ENCODE results near the gene CCDC93. TPM values are rescaled to one million over a fixed set of nuclear protein-coding genes. Genes with fewer than 3 reads are reported as not detected.

Gene CCDC93
- total and polyA plus RNA-seq, 10 of the 15 experiments (the other 5 are each of a cell fraction or from before 2014, with no cell fraction given): 3.6 to 27.2 (median 13.5) TPM

GRCh38 chr2:118055512-118056164 is 41.8 kb upstream of the CCDC93 start:
- no peak overlapping the region for H2AFZ ChIP-seq (ENCODE audit: control insufficient read depth, low read depth, low read length)
- intact Hi-C loops (cut with micrococcal nuclease; ENCODE audit: unreplicated experiment) (loop anchor here (5.0 kb wide), 1 partner anchor 132 kb away; no protein-coding TSS in a partner anchor), in situ Hi-C loops (cut with MboI) (no loop called here)
- ATAC-seq (peak; percentile 94), DNase-seq (ENCODE audit: low read depth, low spot score) (peak; percentile 77), FAIRE-seq (peak; percentile 81)
- H3K4me3 ChIP-seq: peak overlapping the region; percentile 56
- no TSS peak for BruUV-seq (replicated peaks)
- ChIA-PET CTCF (interaction anchor here (0.9 to 19.8 kb wide), 8 partner anchors 7 to 241 kb away, joined by 3 to 626 read pairs (median 7); partner anchors contain the start of genes DDX18 and INSIG2), RAD21 (ENCODE audit: unreplicated experiment) (interaction anchor here (1.0 to 3.1 kb wide), 7 partner anchors 9 to 826 kb away, joined by 3 to 48 read pairs (median 6); no protein-coding TSS in a partner anchor), SMC1A (ENCODE audit: uncharacterized antibody, unreplicated experiment) (interaction anchor here (0.6 to 11.4 kb wide), 8 partner anchors 6 to 68 kb away, joined by 3 to 358 read pairs (median 4); partner anchors contain the start of gene INSIG2), POLR2A (interaction anchor here (1.2 to 1.5 kb wide), 2 partner anchors 9 to 33 kb away, joined by 6 read pairs; partner anchors contain the start of gene INSIG2)
- no peaks in the 10 kb centered on the region for H3K36me3 ChIP-seq (ENCODE audit: control insufficient read depth in 2 of 2, insufficient read depth in 2 of 2, low read length in 1 of 2)
- H3K9me3 ChIP-seq (replicated peaks; ENCODE audit: control insufficient read depth, insufficient read depth, low read length): no peaks in the 10 kb centered on the region
- peak overlapping the region; percentile 92 for H3K4me2 ChIP-seq (ENCODE audit: control insufficient read depth, insufficient read depth)
- no peak overlapping the region for H3K9ac ChIP-seq (ENCODE audit: control insufficient read depth, insufficient read depth, low read length)
- WGBS (ENCODE audit: insufficient coverage, insufficient replicate concordance, low lambda C conversion rate, missing lambda C conversion rate): 2% methylated on average over 10 of the region's 10 CpGs
- H4K20me1 ChIP-seq (ENCODE audit: control insufficient read depth, insufficient read depth): no peaks in the 10 kb centered on the region; the same call in 1 of the 2 replicates
- H3K79me2 ChIP-seq (ENCODE audit: control insufficient read depth, insufficient read depth, low read length): no peaks in the 10 kb centered on the region
- H3K27ac ChIP-seq (ENCODE audit: control insufficient read depth, insufficient read depth): peak overlapping the region; percentile 73
- H3K27me3 ChIP-seq (replicated peaks in 1 of 2; ENCODE audit: control insufficient read depth in 2 of 2, insufficient read depth in 2 of 2, low read length in 1 of 2): no peaks in the 10 kb centered on the region
- H3K4me1 ChIP-seq (ENCODE audit: control insufficient read depth, insufficient read depth, low read length): peaks cover 34% of the 10 kb centered on the region
- TF ChIP-seq CBFB (IDR thresholded peaks at IDR 0.05; ENCODE audit: low read depth) (no peak), KAT2A (conservative IDR thresholded peaks at IDR 0.05; ENCODE audit: control insufficient read depth, low read depth, low read length) (no peak), CEBPB (IDR thresholded peaks at IDR 0.05; ENCODE audit: borderline replicate concordance in 1 of 2, low read depth in 2 of 2, low read length in 2 of 2) (0 out of 4 replicates have a peak, but pooled peaks of 1 of the 2 experiments have one; percentile 6), RAD21 (IDR thresholded peaks at IDR 0.05; ENCODE audit: insufficient read depth, low read depth, low read length) (no peak), MTA3 (IDR thresholded peaks at IDR 0.05; ENCODE audit: borderline replicate concordance, low read length) (0 out of 2 replicates have a peak, but pooled peaks have one; percentile 72), E2F8 (IDR thresholded peaks at IDR 0.05; ENCODE audit: low read depth, partially characterized antibody) (no peak), KLF5 (IDR thresholded peaks at IDR 0.05; ENCODE audit: partially characterized antibody) (no peak), REST (IDR thresholded peaks at IDR 0.05; ENCODE audit: low read depth, low read length) (no peak), HDGF (IDR thresholded peaks at IDR 0.05) (no peak), ZNF622 (IDR thresholded peaks at IDR 0.05) (no peak), SUPT20H (IDR thresholded peaks at IDR 0.05; ENCODE audit: borderline replicate concordance, control insufficient read depth, low read depth, low read length) (no peak), CREB1 (IDR thresholded peaks at IDR 0.05; ENCODE audit: low read depth) (0 out of 2 replicates have a peak, but pooled peaks have one; percentile 22), EP300 (IDR thresholded peaks at IDR 0.05; ENCODE audit: borderline replicate concordance in 1 of 2, control insufficient read depth in 1 of 2, low read depth in 2 of 2, low read length in 2 of 2) (peak; percentile 75 to 86; a peak in 2 of 4 replicates), PAX5 (IDR thresholded peaks at IDR 0.05; ENCODE audit: borderline replicate concordance, low read depth, low read length) (peak; percentile 93)

Measured in GM12878 (cell line).